Suppressor macrophage (primary cell): Measurements from ENCODE around the gene SLC1A6.
"Not testable (repeated sequence)": the region's sequence is repeated elsewhere in the genome, so short reads cannot be mapped to it uniquely, and the experiment has no call there.

Experiments used
- DNase-seq, 4 experiments: peaks; one replicate each; pipeline ENCODE4 v3.0.0-alpha.2; 2020 to 2022

Gene SLC1A6

DNA sequence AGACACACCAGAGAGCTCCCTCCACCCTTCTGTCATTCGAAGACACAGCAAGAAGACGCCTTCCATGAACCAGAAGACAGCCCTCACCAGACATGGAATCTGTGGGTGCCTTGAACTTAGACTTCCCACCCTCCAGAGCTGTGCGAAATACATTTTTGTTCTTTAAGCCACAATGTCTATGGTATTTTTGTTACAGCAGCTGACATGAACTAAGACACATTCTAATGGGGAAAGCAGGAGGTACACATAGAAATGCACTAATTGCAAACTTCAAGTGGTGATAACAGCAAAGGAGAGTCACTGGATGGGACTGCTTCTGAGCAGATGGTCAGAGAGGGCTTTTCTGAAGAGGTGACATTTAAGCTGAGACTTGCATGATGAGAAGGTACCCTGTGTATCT is 22.2 kb downstream of the SLC1A6 start:
- no peak for DNase-seq

GRCh38 chr19:14954071-14954655 is 25.5 kb downstream of the SLC1A6 start:
- no peak for DNase-seq

DNA sequence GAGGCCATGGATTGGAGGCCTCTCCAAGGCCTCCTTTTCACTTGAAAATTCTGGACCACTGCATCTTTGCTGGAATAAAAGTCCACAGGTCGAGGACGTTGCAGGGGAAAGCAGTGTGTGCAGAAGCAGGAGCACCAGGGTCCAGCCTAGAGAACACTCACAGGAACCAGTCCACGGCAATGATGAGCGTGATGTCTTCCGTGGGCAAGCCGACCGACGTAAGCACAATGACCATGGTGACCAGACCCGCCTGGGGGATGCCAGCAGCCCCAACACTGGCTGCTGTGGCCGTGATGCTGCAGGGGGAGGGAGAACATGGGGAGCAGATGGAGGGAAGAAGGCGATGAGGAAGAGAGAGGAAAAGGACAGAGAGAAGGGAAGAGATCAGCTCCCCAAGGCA is 26.9 kb downstream of the SLC1A6 start:
- no peak for DNase-seq

DNA sequence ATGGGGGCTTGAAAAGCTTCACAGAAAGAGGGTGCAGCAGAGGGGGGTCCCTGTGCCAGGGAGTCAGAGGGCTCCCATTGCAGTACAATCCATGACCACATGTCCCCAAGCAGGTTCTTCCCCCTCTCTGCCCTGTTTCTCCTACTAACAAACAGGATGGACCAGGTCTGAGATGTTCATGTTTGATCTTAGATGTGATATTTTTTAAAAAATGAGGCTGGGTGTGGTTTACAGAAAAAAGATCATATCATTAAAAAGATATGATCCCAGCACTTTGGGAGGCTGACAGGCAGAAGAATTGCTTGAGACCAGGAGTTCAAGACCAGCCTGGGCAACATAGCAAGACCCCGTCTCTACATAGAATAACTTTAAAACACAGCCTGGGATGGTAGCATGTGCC is 29.2 kb downstream of the SLC1A6 start:
- no peak for DNase-seq

DNA sequence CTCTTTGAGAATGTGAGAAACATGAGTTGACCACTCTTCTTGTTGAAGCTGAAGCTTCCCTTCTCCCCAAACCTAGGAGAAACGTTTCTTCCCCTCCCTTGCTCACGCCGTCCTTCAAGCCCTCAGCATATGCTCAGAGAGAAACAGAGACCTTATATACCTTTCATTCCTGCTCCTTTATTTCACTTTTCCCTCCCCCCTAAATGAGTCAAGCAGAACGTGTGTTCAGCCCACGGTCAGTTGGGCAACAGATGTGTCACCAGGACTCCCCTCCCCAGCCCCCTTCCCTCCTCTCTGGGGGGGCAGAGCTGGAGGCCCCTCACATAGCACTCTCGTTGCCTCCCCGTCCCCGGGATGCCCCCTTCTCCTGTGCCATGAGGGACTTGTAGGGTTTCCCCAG is 29.8 kb downstream of the SLC1A6 start:
- DNase-seq: no peak

DNA sequence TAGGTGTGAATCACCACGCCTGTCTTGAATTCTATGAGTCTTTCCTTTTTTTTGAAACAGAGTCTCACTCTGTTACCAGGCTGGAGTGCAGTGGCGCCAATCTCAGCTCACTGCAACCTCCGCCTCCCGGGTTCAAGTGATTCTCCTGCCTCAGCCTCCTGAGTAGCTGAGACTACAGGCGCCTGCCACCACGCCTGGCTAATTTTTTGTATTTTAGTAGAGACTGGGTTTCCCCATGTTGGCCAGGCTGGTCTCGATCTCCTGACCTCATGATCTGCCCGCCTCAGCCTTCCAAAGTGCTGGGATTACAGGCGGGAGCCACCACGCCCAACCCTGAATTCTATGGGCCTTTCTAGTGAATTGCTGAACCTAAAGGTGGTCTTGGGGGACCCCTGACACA is 30.3 kb downstream of the SLC1A6 start:
- DNase-seq: not testable (repeated sequence)

DNA sequence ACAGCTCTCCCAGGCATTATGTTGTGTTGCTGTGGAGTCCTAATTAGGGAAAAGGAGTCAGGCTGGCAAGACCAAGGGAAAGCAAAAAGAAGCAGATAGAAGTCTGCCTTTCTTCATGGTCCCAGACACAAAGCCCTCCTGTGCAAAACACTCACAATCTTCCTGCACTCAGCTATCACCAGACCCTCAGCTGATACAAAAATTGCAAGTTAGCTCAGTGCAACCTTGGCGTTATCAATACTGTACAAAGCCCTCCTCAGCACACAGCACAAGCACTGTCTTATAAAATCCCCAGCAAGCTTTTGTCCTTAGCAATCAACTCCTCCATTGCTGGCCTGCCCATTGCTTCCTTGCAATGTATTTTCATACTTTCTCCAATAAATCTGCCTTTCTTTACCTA is 35.2 kb downstream of the SLC1A6 start:
- DNase-seq: no peak

DNA sequence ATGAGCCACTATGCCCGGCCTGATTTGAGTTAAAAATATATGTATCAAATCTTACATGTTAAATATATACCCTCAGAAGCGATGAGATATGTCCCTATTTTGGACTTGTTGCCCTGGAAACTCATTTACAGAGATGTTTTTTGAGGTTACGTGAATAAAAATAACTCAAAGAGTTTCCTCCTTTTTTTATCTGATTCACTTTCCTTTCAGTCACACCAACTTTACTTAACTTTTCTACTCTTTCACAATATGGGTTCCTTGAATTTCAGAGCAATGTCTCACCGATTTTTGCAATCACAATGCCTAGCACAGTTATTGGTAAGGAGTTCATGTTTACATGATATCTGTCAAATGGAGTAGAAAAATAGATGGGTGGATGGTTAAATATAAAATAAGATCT is 36.1 kb downstream of the SLC1A6 start:
- DNase-seq: peak; percentile 13 to 77 (median 43)

- DNase-seq: no peak
These were observed 38.5 kb downstream of the SLC1A6 start, which contains the start of gene OR7C2 for GRCh38 chr19:14941189-14941588. TSS of gene OR7C2 (plus strand) at chr19:14941489. CDS start at chr19:14941489, 0 bp downstream.

- DNase-seq: no peak
These were observed 39.4 kb downstream of the SLC1A6 start for GRCh38 chr19:14940266-14940665.

GRCh38 chr19:14933506-14933905 is 46.2 kb downstream of the SLC1A6 start:
- DNase-seq: no peak

GRCh38 chr19:14916848-14917247 is 62.8 kb downstream of the SLC1A6 start:
- DNase-seq: peak in 2 of 4 experiments; percentile 4 to 9

- no peak for DNase-seq
These were observed 64.5 kb downstream of the SLC1A6 start for GRCh38 chr19:14915116-14915515.

GRCh38 chr19:14906711-14907110 is 73.0 kb downstream of the SLC1A6 start:
- DNase-seq: no peak

- DNase-seq: no peak
These were observed 77.9 kb downstream of the SLC1A6 start for GRCh38 chr19:14901675-14902260.
